ENCODE data around the gene WDR73.

DNA sequence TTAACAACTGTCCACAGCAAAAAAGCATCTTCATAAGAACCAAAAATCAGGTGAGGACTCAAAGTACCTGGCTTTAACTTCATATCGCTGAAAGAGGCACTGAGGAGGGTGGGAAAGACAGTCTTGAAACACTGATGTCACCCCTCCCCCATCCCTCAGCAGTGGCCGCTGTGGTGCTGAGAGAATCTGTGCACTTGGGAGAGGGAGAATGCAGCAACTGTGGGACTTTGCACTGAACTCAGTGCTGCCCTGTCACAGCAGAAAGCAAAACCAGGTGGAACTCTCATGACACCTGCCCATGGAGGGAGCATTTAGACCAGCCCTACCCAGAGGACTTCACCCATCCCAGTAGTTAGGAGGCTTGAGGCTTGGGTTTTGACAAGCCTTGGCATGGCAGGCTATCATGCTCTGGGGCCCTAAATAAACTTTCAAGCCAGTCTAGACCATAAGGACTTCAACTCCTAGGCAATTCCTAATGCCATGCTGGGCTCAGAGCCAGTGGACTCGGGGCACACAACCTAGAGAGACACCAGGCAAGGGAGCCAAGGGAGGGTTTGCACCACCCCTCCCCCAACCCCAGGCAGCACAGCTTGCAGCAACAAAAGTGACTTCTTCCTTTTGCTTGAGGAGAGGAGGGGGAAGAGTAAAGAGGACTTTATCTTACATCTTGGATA, 59.3 kb downstream of the WDR73 start:
- TF ChIP-seq, protein P1, sequence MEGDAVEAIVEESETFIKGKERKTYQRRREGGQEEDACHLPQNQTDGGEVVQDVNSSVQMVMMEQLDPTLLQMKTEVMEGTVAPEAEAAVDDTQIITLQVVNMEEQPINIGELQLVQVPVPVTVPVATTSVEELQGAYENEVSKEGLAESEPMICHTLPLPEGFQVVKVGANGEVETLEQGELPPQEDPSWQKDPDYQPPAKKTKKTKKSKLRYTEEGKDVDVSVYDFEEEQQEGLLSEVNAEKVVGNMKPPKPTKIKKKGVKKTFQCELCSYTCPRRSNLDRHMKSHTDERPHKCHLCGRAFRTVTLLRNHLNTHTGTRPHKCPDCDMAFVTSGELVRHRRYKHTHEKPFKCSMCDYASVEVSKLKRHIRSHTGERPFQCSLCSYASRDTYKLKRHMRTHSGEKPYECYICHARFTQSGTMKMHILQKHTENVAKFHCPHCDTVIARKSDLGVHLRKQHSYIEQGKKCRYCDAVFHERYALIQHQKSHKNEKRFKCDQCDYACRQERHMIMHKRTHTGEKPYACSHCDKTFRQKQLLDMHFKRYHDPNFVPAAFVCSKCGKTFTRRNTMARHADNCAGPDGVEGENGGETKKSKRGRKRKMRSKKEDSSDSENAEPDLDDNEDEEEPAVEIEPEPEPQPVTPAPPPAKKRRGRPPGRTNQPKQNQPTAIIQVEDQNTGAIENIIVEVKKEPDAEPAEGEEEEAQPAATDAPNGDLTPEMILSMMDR (IDR thresholded peaks at IDR 0.05): no peak
- TF ChIP-seq EZH2 (IDR thresholded peaks at IDR 0.05) (no peak), EZH2phosphoT487 (IDR thresholded peaks at IDR 0.05) (no peak)
